GM21528 (cell line): ENCODE measurements around the gene FOXD3.
A peak's percentile ranks its signal among the peaks of the same experiment; 100 is the strongest.
"Not testable (repeated sequence)": the region's sequence is repeated elsewhere in the genome, so short reads cannot be mapped to it uniquely, and the experiment has no call there.

Experiments used
- ATAC-seq: cut with Tn5 transposase; IDR thresholded peaks from one replicate; pipeline ENCODE4 v1.9.1; 2021; ENCODE audit warnings: mild to moderate bottlenecking, moderate library complexity; ENCODE audit not compliant: unreplicated experiment, low FRiP score

The FOXD3 gene

DNA sequence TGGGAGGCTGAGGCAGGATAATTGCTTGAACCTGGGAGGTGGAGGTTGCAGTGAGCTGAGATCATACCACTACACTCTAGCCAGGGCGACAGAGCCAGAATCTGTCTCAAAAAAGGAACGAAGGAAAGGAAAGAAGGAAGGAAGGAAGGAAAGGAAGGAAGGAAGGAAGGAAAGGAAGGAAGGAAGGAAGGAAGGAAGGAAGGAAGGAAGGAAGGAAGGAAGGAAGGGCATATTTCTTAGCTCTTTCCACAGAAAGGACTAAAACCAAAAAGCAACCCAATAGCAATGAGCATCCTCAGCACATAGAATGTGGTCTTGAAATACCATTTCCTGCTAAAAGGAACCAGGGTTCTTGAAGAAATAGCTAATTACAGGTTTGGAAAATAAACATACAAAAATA is 33.9 kb downstream of the FOXD3 start:
- ATAC-seq = not testable (repeated sequence)

DNA sequence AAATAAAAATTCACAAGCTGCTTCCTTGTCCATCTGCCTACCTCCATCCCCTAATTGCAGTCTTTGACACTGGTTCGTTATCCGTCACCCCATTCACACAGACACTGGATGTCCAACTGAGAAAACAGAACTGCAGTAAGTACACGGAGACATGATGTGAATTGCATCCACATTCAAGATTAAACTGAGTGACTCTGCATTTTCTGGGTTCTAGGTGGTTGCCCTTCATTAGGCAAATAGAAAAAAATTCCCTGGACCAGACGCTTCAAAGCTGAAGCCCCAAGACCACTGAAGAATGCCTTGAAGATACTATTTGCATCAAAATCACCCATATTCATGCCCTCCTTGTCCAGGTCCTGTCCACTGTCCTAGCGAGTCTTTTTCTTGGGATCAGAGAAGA is 37.2 kb downstream of the FOXD3 start:
- ATAC-seq = no peak

DNA sequence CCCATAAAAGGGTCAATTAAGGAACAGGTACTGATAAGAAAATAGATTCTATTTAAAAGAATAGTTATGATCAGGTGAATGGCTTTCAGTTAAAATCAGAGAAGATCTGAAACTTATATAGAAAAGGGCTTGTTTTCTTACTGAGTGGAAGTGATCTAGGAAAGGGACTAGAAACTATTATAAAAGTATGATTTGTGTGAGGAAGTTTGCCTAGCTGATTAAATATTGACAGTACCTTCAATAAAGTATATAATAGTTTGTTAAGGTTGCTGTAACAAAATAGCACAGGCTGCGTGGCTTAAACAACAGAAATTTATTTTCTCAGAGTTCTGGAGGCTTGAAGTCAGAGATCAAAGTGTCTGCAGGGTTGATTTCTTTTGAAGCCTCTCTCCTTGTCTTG is 39.7 kb downstream of the FOXD3 start:
- no peak for ATAC-seq

DNA sequence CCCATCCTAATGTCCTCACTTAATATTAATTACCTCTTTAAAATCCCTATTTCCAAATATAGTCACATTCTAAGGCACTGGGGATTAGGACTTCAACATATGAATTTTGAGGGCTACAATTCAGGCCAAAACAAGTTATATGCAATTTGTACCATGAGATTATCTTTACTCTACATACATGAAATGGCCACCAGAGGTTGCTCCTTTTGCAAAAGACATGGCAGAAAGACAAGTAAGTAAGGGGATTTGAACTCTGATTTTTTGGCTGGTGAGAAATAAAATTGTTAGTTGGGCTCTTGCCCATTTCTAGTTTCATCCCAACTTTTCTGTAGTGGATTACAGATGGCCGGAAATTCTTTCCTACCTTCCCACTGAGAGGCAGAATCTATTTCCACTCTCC is 40.2 kb downstream of the FOXD3 start:
- no peak for ATAC-seq

DNA sequence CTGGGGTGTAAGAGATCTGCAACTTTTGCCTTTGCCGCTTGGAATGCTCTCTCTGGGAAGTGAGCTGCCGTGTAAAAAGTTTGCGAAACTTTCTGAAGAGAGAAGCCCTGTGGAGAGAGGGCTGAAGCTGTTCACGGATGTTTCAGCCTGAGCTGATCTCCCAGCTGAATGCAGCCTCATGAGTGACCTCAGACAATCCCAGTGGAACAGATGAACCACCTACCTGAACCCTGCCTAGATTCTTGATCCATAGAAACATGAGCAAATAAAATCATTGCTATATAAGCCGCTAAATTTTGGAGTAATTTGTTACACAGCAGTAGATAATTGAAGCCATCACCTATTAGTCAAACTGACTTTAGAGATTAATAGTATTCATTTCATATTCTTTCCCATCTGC is 40.6 kb downstream of the FOXD3 start:
- no peak for ATAC-seq

DNA sequence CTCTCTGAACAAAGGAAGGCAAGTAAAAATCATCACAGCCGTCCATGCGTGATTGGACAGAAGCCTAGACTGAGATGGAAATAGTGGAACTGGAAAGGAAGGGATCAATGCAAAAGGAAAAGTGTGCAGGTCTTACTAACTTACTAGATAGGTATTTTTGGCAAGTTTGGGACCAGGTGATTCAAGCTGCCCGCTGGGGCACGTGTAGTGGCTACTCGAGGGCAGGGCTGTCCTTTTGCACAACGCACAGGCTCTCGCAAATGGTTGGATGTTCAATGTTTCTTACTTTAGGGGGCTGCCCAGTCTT is 44.5 kb downstream of the FOXD3 start:
- no peak for ATAC-seq

DNA sequence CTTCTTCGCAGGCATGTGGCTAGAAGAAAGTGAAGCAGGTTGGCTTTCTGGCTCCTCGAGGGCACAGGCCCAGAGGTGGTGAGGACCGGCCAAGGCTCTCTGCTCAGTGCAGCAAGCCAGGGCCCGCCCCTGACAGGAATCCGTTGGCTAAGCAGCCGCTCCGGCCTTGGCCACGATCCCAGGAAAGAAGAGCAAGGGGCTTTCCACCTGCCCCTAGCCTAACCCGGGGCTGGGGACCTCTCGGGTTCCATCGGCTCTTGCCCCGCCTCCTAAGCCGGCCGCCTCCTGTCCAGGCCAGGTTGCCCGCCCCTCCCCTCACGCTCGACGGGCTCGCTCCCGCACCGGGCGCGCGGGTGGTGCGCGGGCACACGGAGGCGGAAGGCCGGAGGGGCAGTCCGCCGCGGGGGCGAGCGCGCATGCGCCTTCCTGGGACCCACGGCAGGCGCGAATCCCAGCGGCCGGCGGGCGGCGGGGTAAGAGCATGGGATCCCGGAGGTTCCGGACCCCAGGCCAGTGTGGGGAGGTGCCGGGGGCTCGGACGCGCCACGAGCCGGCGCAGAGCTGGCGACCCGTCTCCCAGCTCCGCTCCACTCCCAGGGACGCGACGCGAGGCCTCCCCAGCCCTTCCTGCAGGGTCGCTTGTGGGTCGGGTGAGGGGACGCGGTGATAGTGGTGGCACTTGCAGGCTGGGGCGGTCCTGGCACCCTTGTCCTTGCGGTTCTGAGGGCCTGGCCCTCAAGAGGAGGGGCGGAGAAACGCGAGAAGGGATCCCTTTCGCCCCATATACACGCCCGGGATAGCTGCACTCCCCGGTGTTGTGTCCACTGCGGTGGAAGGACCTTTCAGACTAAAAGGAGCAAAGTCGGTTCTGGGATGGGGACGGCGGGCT is 45.1 kb downstream of the FOXD3 start, which contains the start of gene ALG6:
TSS of gene ALG6 (plus strand) at position 413 of the 889 bp plus-strand sequence. CDS start 3,351 bp downstream, outside the sequence.
- peak; percentile 96 for ATAC-seq

DNA sequence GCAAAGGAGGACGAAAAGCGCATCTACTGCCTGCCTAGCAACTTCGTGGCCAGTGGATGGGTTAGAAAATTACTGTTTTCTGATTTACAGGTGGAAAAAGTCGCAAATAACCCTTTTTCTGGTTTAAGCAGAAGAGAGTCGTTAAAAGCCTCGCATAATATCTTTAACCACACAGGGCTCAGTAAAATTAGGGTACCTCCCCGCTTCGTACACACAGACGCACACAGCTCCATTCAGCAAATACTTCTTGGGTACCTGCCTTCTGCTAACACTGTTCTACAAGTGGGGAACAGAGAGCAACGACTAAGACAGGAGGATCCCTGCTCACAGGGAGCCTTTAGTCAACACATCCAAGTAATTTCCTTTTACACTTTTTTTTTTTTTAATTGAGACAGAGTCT is 45.8 kb downstream of the FOXD3 start:
- peak; percentile 8 for ATAC-seq
